DMS 273 treated with DMSO at 0.1 percent for 48 hours (cell line): Measurements from ENCODE around the gene RAP1GAP2.
"Not testable (repeated sequence)": the region's sequence is repeated elsewhere in the genome, so short reads cannot be mapped to it uniquely, and the experiment has no call there.

Experiments used
- DNase-seq: peaks from one replicate; lab custom pipeline; 2025; lab: John Stamatoyannopoulos, UW

Gene RAP1GAP2

DNA sequence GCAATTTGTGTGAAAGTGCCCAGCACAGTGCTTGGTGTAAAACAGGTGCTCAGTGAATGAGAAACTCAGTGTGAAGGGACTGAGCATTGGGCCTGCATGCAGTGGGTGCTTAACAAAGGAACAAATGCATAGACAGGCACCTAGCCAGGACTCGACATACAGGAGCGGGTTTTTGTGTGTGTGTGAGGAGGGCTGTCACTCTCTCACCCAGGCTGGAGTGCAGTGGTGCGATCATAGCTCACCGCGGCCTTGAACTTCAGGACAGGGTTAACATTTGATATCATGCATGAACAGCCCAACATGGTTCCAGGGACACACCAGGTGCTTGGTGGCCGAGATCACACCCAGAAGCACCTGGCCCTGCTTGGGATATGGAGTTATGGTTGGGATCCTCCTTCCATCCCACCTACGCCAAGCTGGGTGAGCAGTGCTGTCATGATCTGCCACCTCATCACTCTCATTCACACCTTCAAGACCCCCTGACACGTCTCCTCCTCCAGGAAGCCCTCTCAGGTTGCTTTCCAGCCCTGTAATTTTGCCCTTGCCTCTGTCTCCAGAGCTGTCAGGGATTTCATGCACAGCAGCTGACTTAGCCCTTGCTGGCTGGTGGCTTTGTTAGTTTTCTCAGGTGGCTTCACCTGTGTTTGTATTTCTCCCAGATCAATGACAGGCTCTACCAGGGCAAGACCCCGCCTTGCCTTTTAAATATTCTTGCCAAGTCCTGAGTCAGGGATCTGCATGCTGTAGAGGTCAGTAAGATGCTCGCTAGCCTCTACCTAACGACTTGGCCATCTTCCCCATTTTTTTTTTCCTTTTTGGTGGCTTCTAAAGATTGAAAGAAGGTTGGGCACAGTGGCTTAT, 200.8 kb downstream of the RAP1GAP2 start:
- no peak for DNase-seq

DNA sequence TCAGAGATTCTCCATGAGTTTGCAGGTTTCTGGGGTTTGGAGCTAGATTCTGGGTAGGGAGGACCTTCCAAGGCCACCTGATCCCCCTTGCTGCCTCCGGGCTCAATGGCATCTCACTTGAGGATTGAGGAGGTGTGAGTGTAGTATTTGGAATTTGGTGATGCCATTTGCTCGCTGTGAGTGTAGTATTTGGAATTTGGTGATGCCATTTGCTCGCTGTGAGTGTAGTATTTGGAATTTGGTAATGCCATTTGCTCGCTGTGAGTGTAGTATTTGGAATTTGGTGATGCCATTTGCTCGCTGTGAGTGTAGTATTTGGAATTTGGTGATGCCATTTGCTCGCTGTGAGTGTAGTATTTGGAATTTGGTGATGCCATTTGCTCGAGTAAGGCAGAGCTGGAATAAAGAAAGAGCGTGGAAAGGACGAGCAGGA, 202.2 kb downstream of the RAP1GAP2 start:
- DNase-seq, result not testable (repeated sequence)

DNA sequence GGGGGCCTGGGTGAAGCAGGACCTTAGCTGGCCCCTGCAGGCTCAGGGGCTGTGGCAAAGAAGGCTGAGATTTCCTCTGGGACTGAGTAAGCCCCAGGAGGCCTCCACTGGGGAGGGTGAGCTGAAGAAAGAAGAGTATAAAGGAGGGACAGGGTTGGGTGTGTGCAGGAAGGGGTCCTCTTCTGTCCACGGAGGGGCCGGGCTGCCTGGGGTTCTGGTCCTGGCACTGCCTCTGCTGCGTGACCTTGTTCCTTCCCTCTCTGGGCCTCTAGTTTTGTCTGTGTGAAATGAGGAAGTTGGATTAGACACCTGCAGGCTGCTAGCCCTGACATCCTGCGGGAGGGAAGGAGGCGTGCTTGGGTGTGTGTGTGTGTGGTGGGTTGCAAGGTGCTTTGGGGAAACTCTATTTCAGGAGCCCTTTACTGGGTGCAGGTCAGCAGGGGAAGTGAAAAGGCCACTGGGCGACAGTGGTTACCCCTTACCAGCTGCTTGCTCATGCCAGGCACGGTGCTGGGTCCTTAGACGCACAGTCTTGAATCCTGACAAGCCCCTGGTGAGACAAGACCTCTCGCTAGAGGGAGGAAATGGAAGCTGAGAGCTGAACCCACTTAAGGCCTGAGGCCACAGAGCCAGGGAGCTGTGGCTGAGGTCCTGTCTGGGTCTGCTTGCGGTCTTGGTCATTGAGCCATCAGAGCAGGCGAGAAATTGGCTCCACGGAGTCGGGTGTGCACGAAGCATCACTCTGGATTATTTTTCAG, 206.5 kb downstream of the RAP1GAP2 start:
- DNase-seq, result no peak

DNA sequence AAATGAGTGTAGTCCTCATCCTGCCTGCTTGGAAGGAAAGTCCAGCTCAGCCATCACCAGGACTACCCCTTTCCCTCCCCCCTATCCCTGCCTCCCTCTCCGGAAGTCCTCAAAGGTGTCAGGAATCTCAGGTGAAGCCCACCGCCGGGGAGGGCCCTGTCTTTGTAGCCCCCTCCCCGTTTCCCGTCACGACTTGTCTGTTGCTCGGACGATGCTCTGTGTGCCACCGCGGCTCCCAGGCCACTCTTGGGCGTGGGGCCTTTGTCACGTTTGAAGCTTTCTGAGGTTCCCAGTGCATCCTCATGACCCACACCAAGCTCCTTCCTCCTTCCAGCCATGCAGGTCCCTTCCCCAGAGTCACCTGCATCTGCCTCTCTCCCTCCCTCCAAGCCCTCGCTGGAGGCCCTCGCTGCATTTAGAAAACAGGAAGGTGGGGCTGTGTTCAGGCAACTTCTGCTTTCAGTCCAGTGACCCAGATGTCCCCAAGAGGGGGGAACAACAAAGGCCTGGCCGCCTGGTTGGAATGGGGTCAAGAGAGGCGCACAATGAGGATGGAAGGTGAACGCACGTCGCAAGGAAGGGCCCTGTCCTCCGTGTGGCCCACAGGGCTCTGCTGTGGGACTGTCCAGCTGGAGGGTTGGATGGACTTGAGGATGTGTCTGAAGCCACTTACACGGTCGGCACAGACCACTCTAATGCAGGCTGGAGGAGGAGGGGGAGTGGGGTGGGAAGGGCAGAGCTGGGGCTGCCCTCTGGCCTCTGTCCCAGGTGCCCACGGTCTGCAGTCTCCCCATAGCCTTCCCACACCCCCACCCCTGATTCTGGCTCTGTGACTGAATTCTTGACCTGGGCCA, 207.3 kb downstream of the RAP1GAP2 start:
- DNase-seq, result no peak

DNA sequence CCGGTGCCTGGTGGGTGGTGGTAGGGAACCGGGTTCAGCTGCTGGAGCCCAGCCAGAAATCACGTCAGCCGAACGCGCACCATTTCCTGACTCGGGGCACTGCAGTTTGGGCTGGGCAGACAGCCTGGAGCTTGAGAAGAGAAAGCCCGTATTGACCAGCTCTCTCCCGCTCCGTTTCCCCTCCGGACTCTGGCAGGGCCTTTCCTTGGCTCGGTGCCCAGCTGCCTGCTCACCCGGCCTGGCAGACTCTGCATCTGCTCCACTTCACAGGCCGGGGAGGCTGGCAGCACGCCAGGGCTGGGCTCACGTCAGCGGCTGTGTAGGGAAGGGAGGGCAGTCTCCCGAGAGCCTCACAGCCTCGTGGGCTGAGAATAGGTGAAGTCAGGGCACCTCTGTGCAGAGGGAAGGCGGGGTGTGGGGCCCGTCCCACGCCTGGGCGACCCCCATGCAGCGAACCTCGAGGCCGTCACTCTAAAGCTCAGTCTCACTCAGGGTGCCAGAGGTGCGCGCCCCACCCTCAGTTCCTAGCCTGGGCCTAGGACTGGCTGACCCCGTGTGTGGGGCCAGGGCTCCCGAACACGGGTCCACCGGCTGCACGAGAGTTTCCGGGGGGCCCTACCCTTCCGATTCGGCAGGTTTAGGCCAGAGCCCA, 208.0 kb downstream of the RAP1GAP2 start:
- DNase-seq, result peak; percentile 83

DNA sequence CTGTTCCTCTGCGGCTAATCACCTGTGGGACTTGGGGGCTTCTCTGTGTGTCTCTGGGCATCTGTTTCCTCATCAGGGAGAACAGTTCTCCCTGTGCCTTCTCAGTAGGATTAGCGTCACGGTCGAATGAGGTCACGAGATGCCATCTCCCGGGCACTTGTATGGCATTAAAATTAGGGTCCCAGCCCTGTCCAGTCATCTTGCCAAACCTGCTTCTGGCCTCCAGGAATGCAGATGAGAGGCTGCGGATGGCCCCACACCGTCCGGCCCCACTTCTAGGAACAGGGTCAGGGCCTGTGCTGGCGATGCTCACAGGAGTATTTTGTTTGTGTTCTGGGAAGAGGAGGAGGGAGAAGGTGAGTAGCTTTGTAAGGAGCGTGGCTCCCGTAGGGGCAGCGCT, 208.7 kb downstream of the RAP1GAP2 start:
- no peak for DNase-seq

DNA sequence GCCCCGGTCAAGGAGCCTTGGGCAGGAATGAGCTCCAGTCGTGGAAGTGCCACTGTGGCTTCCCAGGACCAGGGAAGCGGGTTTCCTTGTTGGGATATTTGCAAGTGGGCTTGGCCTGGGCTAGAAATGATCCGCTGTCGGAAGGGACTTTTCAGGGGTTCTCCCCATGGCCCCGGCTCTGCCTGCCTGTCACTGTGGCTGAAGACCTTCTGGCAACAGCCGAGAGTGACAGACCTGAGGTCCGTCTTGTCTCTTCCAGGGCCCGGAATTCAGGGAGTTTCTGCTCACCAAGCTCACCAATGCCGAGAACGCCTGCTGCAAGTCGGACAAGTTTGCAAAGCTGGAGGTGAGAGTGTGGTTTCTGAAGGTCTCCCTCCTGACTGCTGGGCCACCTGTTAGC, 209.5 kb downstream of the RAP1GAP2 start:
- no peak for DNase-seq

DNA sequence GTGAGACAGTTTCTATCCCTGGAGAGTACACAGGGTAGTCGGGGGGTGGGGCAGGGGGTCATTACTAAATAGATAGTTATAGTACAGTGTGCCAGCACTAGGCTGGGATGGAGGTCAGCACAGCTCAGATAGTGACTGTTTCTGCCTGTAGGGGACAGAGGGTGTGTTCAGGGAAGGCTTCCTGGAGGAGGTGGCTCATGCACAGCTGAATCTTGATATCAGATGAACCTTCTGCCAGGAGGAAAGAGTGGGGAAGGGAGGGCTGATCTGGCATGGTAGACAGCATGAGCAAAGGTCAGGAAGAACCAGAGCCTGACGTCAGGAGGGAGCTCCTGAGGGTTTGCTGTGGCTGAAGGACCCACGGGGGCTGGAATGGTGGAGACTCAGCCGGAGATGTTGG, 210.6 kb downstream of the RAP1GAP2 start:
- no peak for DNase-seq

DNA sequence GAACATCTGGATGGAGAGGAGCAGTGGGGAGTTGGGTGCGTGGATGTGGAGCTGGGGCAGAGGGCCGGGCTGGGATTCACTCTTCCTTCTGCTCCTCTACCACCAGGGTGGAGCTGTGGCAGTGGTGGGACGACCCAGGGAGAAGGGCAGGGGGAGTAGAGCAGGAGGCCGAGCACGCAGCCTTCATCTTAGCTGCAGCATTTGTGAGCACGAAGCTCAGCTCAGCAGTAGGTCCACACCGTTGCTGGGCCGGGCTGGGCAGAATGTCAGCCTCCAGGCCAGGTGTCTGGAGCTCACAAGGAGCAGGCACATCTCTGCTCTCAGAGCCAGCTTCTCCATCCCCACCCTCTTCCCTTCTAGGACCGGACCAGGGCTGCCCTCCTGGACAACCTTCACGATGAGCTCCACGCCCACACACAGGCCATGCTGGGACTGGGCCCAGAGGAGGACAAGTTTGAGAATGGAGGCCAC, 211.4 kb downstream of the RAP1GAP2 start:
- DNase-seq, result no peak

DNA sequence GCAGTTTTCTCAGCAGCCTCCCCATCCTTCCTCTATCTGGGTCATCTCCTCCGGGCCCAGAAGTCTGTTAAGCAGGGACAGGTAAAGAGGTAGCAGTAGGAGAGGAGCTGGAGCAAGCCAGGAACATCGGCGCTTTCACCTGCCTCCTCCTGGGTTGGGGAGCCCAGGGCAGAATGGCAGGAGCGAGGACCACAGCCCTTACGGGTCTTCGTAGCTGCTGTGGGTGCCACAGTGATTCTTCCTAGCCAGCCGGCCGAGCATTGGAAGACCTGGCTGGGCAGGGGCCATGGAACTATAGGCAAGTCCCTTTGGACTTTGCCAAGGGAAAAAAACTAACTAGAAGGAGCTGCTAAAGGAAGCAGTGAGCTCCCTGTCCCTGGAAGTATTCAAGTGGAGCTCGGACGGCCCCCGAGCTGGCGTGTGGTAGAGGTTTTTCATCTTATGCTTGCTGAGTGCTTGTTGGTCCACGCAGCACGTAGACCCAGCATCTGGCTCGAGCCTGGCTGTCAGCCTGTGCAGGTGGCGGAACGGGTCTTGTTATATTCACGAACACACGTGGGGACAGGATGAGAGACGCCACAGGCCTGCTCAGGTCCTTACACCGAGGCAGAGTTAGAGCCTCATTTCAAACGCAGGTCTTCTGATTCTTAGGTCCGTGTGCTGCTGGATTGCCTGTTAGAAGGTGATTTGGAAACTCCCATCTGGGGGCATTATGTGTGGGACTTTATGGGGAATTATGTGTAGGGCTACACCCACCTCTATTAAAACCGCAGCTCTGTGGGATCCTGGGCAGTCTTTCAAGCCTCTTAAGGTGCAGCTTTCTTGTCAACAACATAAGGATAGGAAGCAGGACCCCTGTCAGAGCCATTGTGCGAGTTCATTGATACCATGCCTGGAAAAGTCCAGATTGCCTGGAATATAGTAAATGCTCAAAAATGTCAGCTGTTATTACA, 212.4 kb downstream of the RAP1GAP2 start:
- no peak for DNase-seq

DNA sequence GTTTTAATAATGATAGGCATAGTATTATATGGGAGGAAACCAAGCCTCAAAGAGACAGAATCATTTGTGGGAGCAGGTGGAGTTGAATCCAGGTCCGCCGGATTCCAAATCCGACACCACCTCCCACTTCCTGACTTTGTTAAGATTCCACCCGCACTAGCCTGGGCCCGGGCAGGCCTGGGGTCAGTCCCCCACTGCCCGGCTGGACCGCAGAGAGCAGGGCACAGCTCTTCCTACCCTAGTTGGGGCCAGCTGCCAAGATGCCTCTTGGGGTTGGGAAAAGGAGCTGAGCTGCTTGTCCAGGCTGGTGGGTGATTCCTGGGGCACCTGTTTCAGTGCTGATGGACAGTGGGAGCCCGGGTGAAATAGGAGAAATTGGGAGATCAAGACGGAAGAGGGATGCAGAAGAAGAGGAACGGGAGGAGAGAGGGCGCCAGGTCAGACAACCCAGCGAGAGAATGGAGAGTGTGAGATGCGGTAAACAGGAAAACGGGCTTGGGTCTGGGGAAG, 213.2 kb downstream of the RAP1GAP2 start:
- no peak for DNase-seq

DNA sequence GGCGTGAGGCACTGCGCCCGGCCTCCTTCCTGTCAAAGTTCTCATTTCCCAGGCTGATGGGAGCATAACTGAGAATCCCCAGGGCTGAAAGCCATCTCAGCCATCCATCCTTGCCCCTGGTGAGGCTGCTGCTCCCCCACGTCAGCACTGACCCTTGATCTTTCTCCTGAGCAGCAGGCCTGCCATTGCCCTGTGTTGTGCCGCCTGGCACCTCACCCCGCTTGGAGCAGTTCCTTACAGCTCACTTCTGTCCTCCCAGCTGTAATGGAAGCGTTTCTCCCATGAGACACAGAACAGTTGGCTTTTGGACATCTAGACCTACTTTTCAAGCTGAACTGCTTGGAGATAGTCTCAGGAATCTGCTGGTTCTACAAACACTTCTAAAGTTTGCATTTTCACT, 215.7 kb downstream of the RAP1GAP2 start:
- no peak for DNase-seq

DNA sequence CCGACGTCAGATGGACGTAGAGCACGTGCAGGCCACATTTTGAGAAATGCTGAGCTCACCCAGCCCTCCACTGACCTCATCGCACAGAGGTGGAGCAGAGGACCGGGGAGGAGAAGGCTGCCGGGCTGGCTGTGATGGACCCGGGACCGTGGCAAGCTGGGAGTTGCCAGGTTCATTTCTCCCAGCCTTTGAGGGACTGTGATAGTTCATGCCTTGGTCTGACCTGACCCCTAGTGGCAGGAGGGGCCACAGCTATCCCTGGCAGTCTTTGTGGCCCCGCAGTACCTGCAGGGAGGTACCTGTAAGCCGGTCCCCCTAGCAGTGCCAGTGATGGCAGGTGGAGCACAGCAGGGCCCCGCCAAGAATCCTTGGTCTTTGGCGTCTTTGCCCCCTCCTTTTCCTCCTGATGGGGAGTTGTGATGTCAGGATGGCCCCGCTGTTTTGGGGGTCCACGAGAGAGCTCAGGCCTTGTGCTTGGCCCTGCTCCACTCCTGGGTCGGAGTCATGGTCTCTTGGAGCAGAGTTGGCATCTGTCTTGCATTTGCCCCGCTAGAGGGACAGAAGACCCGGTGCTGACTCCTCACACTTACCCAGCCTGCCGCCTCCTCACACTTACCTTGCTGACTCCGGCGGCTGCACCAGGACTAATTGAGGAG, 216.8 kb downstream of the RAP1GAP2 start:
- DNase-seq, result no peak

DNA sequence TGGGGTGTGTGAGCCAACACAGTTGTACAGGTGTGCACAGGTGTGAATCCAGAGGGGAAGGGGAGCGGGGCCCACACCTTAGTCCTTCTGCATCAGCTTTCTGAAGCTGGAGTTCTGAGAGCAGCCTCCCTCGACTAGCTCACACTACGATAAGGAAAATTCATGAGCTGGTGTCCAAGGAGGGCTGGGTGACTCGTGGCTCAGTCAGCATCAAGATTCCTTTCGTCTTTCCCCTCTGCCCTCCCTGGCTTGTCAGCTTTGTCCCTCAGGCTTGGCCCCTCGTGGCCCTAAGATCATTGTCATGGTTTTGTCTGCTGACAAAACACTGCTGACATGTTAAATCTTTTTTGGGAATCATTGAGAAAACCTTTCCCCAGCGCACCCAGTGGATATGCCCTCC, 219.7 kb downstream of the RAP1GAP2 start:
- DNase-seq, result no peak

DNA sequence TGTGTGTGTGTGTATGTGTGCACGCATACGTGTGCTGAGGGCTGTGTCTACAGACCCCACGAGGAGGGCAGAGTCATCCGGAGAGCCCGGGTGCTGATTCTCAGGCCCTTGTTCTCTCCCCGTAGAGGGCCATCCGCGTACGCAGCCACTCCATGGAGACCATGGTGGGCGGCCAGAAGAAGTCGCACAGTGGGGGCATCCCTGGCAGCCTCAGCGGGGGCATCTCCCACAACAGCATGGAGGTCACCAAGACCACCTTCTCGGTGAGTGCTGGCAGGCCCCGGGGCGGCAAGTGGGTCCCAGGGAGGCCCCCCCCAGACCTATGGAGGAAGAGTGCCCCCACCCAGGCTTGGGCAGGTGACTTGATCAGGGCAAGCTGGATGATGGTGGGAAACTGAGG, 221.7 kb downstream of the RAP1GAP2 start:
- no peak for DNase-seq

DNA sequence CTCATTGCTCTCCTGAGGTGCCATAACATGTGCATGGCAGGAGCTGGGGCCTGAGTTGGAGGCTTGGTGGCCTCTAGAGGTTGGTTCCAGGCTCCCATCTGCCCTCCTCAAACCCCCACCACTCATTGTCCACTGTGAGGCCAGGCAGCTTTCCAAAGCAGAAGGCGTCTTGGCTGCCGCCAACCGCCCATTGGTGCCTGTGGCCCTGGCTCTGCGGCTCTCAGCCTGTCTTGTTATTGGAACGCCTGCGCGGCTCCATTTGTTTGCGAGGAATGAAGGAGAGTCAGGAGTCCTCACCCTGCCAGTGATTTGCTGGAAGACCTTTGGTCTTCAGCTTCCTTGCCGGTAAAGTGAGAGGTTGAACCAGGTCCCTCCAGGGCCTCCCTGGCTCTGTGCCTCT, 223.5 kb downstream of the RAP1GAP2 start:
- no peak for DNase-seq

DNA sequence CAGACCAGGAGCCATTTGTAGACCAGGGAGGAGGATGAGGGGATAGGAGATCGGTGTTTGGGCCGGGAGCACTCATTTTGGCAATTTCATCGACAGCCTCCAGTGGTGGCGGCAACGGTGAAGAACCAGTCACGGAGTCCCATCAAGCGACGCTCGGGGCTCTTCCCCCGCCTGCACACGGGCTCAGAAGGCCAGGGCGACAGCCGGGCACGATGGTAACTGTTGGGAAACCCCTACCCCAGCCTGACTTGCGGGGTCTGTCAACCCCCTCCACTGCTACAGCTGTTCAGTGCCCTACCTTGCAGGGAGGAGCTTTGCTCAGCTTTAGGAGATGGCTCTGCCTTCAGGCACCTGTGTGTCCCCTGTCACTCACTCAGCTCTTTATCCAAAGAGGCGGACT, 224.1 kb downstream of the RAP1GAP2 start:
- no peak for DNase-seq

DNA sequence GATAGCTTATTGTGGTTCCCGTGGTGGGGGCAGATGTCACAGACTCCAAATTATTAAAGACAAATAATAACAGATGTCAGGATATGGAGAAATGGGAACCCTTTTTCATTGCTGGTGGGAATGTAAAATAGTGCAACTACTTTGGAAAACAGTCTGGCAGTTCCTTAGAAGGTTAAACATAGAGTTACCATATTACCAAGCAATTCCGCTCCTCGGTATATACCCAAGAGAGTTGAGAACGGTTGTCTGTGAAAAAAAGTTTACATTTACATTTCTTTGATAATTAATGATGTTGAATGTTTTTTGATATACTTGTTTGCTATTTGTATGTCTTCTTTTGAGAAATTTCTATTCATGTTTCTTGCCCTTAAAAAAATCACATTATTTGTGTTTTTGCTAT, 226.0 kb downstream of the RAP1GAP2 start:
- DNase-seq, result no peak

DNA sequence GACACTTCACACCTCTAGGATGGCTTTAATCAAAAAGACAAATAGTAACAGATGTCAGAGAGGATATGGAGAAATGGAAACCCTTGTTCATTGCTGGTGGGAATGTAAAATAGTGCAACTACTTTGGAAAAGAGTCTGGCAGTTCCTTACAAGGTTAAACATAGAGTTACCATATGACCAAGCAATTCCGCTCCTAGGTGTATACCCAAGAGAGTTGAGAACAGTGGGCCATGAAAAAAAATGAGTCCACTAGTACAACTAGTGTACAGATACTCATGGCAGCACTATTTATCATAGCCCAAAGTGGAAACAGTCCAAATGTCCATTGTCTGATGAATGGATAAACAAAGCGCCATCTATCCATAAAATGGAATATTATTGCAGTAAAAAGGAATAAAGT, 228.1 kb downstream of the RAP1GAP2 start:
- DNase-seq, result no peak
